ENCODE data around the gene GCNT1.

DNA sequence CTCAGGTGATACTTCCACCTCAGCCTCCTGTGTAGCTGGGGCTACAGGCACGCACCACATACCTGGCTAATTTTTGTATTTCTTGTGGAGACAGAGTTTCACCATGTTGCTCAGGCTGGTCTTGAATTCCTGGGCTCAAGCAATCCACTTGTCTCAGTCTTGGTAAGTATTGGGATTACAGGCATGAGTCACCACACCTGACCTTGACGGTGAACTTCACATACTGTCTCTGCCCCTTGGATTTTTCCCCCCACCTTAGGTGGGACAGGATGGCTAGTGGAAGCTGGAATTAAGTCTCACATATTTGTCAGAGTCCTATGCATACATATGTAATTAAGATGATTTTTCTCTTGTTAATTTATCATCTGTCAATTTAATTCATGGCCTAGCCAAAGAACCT, 43.8 kb upstream of the GCNT1 start:
- no peak for TF ChIP-seq CTCF (IDR thresholded peaks at IDR 0.05; ENCODE audit: borderline replicate concordance, extremely low read depth, low read length, poor library complexity, severe bottlenecking)
- TF ChIP-seq EZH2 (IDR thresholded peaks at IDR 0.05; ENCODE audit: borderline replicate concordance, low read depth, low read length, severe bottlenecking): no peak
